NOMO-1 treated with DMSO at 0.1 percent for 48 hours (cell line): ENCODE results near the gene HLA-B.
A peak's percentile ranks its signal among the peaks of the same experiment; 100 is the strongest.

Experiments
- DNase-seq: peaks from one replicate; lab custom pipeline; 2025; ENCODE audit not compliant: unreplicated experiment; lab: John Stamatoyannopoulos, UW

Gene HLA-B

DNA sequence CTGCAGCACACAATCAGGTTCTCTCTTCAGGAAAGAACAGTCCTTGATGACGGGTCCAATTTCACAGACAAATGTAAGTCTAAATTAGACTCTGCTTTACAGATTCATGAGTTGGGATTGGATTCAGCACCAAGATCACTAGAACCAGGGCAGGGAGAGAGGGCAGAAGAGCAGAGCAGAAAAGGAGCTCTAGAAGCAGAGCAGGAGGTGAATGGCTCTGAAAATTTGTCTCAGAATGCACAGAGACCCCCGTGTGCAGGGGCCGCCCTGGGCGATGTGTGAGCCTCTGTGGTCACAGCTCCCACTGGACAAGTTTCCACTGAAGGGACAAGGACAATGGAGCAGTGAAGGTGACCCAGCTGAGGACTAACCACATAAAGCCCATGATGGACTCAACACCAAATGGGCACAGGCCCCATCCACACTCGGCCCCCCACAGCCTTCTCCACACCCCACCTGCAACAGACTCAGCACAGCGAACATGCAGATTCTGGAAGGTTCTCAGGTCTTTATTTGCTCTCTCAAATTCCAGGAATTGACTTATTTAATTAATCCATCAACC is 3.5 kb downstream of the HLA-B start:
- no peak for DNase-seq

DNA sequence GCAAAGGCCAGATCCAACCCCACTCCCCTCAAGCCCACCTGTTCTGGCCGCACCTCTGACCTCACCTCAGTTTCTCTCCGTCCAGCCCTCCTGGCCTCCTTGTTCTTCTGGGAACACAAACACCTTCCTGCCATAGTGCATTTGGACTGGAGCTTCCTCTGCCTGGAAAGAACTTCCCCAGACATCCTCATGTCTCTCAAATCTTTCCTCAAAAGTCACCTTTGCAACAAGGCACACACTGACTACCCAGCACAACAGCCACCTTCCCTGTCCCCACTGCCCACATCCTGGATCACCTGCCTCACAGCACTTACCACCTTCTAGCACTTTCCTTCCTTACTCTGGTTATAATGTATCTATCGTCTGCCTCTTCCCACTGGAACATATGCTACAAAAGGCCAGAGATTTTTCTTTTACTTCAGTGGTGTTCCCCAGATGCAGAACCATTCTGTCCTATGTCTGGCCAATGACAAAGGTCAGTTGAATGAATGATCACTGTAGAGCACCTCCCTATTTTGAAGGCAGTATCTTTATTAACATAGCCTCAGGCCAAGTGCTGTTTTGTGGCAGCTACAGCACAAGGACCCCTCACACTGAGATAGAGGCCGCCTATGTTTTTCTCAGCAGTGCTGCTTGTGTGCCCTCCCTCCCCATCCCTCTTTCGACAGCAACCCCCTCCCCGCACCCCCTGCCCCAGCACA is 4.1 kb downstream of the HLA-B start:
- no peak for DNase-seq

DNA sequence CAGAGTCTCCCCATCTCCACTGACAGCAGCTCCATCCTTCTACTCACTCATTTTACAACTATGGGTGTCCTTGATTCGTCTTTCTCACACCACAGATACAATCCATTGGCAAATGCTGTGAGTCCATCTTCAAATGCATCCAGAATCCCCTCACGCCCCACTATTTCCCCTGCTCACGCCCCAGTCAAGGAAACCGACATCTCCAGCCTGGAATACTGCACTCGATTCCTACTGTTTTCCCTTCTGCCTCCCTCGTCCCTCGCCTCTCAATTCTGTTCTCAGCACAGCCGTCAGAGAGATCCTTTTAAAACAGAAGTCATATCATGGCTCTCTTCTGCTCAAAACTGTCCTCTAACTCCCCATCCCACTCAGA is 4.7 kb downstream of the HLA-B start:
- DNase-seq = no peak

DNA sequence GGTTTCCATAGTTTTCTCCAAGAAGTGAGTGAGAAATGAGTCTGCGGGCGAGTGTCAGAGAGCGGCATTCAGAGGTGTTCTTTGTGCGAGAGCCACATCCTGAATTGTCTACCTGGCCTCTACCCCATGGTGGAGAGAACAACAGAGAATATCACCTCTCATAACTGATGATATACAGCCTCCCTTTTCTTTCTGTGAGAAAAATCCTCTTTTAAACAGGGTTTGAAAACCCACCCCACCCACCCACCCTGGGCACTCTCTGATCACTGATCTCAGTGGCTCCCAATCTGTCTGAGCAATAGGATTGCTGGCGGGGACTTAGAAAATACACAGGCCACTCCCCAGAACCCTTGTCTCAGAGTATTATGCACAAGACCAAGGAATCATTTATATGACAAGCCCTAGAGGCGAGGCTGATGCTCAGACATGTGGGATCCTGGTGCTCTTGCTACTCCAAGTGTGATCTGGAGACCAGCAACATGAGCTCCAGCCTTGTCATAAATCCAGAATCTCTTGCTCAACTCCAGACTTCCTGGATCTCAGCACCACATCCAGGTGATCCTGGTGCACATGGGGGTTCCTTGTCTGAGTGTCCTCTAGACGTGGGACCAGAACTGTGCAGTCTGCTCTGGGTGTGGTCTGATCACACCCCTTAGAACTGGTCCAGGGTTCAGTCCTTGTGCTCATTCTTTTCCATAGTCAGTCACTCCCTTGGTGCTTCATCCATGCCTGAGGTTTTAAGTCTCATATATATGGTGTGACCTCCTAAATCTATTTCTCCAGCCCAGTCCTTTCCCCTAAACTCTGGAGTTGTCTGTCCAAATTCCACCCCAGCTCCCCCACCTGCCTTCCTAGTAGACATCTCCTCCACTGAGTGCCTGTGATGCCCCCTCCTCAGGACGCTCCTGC is 5.3 kb downstream of the HLA-B start:
- no peak for DNase-seq

DNA sequence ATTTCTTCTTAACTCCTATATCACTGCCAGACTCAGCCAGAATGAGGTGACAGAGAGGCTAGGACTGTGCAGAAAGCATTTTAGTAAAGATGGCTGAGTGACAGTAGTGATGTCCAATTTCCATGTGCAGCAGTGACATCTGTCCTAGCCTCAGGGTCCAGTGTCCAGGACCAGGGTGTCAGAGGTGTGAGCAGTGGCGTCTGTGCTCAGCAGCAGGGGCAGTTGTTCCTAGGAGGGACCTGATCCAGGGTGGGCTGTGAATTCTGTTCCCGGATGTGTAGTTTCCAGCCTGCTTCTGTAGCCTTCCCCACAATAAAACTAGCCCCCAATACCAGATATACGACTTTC is 6.0 kb downstream of the HLA-B start:
- no peak for DNase-seq

DNA sequence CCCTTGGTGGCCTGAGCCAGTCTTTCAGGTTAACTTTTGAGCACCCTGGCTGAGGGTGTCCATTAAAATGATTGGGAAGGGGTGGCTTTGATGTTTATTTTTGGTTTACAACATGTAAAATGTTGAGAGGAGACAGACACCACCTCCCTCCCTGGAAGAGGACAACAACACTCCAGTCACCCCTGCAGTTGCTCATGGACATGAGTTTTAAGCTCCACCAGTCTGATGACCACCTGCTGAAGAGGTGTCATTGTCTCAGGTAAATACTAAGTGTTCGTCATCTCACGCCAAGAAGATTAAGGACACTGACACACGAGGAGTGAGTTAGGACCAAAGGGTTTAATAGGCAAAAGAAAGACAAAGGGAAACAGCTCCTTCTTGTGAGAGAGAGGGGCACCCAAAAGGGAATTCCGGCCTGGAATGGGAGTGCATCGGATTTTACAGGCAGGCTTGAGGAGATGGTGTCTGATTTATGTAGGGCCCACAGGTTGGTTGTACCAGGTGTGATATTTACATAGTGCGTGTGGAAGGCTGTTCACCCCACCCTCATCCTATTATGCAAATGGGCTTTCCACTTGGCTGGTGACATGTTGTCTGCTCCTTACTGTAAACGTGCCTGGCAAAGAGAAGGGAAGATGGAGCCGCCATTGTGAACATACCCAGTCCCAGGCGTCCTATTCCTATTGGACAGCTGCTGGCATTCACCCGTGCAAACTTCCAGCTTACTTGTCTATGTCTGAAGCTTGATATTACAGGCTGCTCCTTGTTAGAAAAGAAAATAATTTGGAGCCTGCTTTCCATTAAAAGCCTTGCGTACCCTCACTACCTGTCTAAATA is 6.6 kb downstream of the HLA-B start:
- no peak for DNase-seq

DNA sequence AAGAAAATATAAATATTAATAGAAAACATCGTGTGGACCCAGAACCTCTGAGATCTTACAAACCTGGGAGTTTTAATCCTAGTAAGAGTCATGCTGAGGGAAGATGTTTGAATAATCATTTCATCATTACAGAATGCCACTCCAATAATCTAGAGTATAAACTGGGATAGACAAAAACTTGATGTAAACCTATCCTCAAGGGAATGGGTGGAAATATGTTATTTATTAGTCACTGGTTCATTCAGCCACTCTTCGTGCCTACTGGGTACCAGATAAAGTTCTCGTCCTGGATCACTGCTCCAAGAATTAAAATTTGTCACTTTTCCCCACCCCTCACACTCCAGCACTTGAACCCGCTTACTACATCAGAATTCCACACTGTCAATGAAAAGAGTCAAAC is 7.7 kb downstream of the HLA-B start:
- no peak for DNase-seq

DNA sequence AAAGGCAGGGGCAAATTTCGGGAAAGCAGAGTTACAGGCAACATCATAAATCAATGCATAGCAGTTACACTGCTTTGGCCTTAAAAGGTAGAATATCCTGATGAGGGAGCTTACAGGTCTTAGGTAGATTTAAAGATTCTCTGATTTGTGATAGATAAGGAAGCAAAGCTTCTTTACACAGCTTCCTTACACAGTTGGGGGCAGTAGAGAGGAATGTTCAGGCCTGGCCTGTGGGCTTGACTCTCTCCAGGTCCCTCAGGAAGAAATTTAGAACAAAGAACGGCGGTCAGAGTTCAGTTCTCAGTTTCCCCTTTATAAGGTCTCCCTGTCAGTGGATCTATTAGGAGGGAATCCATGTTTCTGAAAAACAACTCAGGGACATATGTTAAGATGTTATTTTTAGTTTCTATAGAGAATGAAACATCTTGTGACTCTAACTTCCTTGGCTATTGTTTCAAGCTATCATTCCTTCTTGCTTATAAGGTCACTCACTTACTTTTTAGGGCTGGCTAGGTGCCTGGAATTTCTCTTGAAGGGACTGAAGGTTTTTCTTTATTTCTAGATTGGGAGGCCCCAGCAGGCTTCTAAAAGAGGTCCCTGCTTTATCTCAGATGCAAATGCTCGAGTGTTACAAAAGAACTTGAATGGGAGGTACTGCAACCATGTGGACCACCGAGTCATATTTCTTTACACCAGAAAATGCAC is 11.8 kb downstream of the HLA-B start:
- no peak for DNase-seq

DNA sequence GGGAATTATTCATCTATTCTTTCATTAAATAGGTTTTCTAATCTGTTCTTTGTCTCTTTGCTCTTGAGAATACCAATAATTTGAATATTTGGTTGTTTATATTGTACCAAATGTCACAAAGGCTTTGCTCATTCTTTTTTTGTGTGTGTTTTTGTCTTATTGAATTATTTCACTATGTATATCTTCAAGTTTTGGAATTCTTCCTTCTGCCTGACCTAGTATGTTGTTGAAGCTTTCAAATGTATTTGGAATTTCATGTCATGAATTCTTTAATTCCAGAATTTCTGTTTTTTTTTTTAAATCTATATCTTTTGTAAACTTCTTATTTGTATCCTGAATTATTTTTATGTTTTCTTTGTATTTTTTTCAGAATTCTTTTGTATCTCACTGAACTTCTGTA is 16.8 kb downstream of the HLA-B start:
- no peak for DNase-seq

DNA sequence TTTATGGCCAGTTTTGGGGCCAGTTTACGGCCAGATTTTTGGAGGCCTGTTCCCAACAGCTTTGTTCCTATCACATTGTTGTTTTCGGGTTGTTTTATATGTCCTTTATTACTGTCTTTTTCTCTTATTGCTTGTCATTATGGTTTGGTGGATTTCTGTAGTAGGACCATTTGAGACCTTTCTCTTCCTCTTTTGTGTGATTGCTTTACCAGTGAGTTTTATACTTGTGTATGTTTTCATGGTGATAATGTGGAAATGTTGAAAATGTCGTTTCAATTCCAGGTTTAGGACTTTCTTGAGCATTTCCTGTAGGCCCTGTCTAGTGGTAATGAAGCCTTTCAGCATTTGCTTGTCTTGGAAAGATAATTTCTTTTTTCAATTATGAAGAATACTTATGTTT is 17.8 kb downstream of the HLA-B start:
- peak; percentile 16 for DNase-seq

DNA sequence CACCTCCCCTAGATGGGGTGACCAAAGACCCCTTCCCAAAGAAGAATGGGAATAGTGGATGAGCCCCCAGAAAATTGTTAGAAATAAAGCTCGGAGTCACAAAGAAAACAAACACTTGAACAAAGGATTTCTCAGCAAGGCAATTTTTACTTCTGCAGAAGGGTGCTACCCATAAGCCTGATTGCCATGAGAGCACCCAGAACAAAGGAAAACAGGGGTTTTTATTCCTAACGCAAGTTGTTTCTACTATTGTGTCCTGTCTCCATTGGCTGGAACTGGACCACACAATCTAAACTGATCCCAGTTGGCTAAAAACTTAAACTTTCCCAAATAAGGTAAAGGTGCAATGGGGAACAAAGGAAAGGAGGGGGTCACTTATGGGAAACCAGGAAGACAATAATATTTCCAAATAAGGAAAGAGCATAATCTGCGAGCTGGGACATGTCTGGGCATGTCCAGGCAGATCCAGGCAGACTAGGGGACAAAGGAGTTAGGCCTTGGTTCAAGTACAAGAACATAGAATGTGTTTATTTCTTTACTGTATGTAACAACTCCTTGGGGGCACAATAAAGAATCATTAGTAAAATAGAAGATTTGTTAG is 20.0 kb downstream of the HLA-B start:
- no peak for DNase-seq

DNA sequence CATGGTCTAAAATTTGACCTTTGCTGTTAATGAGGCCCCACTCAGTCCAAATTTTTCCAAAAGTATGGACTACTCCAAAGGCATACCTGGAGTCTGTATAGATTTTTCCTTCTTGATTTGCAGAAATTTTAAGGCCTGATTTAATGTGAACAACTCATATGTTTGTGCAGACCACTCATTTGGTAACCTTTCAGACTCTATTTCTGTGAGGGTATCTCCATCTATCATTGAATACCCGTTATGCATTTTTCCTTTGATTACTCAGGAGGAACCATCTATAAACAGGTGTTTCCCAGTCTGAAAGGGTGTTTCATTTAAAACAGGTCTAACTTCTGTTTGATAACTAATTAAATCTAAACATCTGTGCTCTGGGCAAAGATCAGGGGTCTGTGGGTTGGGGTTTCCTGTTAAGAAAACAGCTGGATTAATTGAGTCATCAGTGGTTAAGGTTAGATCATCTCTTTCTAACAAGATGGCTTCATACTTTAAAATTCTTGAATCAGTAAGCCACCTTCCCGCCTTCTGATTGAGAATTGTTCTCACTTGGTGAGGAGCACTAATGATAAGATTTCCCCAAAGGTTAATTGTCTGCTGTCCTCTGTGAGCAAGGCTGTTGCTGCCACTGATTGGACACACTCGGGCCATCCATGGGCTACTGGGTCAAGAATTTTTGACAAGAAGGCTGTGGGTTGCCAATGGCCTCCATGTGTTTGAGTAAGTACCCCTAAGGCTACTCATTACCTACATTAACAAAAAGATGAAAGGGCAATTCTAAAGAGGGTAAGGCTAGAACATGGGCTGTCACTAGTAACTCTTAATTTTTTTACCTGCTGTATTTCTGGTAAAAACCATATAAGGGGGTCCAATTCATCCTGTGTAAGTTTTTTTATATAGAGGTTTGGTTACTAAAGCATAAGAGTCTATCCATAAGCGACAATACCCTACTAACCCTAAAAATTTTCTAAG is 24.1 kb downstream of the HLA-B start:
- DNase-seq = no peak

DNA sequence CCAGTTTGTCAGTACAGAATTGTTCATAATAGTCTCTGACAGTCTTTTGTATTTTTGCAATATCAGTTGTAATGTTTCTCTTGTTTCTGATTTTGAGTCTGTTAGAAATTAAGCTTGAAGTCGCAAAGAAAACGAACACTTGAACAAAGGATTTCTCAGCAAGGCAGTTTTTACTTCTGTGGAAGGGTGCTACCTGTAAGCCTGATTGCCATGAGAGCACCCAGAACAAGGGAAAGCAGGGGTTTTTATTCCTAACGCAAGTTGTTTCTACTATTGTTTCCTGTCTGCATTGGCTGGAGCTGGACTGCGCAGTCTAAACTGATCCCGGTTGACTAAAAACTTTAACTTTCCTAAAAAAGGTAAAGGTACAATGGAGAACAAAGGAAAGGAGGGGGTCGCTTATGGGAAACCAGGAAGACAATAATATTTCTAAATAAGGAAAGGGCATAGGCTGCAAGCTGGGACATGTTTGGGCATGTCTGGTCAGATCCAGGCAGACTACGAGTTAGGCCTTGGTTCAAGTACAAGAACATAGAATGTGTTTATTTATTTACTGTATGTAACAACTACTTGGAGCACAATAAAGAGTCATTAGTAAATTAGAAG is 28.5 kb downstream of the HLA-B start:
- DNase-seq = no peak

DNA sequence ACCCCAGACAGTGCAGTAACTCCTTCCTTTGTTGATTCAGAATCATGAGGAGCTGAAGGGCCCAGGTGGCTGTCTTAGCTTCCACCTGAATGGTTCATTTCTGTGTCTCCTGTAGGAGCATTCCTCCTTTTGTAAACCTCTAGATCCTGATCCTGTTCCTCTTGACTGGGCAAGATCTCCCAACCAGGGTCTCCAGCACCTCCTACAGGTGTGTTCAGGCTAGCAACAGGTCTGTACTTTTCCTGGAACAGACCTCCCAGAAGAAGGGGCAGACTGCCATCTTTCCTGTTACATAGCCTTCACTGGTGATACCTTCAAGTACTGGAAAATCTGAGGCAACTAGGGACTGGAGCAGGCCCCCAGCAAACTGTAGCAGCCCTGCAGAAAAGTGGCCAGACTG is 35.2 kb downstream of the HLA-B start:
- DNase-seq = no peak

DNA sequence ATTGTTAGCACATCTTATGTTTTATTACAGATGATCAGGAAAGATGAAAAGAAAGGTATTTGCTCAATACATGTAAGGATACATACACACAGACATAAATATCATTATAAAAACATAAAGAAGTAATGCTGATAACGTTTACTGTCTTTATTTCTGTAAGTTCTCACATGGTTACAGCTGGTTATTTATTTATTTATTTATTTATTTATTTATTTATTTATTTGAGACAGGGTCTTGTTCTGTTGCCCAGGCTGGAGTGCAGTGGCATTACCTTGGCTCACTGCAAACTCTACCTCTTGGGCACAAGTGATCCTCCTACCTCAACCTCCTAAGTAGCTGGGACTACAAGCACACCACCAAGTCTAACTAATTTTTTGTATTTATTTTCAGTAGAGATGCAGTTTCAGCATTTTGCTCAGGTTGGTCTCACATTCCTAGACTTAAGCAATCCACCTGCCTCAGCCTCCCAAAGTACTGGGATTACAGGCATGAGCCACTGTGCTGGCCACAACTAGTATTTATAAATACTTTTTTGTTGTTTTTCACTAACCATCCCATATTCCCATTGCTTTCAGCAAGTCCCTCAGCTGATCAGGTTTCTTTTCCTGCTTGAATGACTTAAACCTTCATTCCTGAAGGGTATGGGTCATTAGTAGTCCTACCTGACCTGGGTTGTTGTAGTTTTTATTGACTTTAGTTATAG is 35.8 kb downstream of the HLA-B start:
- no peak for DNase-seq

DNA sequence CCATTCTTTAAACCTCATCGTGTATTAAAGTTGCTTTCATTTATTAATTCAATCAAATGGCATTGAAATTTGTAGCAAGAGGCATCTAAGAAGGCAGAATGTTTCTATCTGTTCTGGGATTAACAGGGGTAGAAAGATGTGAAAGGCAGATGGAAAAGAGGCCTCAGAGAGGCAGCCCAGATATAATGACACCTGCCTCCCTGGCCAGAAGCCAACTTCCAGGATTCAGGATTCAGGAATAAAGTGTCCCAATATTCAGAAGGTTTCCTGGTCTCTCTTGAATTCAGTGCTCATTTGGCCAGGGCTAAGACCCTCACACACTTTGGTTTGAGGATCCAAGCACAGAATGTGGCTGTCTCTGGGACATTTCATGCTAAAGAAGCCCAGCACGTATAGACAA is 39.9 kb downstream of the HLA-B start:
- no peak for DNase-seq

DNA sequence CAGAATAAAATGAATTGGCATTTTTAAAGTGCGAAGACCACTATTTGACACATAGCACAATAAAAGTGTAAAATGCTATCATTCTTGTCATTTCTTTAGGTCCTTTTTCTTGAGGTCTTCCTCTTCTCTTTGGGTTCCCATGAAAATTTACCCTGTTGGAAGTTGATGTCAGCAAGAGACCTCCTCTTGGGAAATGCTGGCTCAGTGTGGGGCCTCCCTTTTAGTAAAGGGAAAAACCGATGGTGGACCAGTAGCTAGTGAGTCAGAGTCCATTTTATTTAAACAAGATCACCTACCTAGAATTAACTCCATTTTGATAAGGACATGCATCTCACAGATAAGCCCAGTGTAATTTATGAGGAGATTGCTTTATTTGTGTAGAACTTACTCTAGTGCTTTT is 47.3 kb downstream of the HLA-B start:
- no peak for DNase-seq

DNA sequence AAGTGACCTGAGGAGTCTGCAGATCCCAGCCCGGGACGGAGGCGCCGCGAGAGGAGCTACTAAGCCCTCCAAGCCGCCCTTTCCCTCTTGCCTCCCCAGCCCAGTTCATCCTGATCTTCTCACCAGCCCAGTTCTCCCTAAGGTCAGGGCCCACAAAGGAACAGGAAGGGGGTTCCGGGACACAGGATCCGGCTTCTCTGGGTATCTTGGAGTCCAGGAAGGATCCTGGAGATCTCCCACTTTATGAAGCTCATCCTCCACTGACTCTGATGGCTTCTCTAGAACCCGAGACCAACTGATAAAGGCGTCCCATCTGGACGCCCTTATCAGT is 48.2 kb downstream of the HLA-B start:
- no peak for DNase-seq
